HG02943 (cell line): ENCODE data around the gene GPR143.
"Not testable (repeated sequence)": the region's sequence is repeated elsewhere in the genome, so short reads cannot be mapped to it uniquely, and the experiment has no call there.

Experiments used
- ATAC-seq: cut with Tn5 transposase; IDR thresholded peaks from one replicate; pipeline ENCODE4 v1.9.1; 2021; ENCODE audit warnings: mild to moderate bottlenecking, low read depth, moderate library complexity; ENCODE audit not compliant: unreplicated experiment

GPR143 gene

DNA sequence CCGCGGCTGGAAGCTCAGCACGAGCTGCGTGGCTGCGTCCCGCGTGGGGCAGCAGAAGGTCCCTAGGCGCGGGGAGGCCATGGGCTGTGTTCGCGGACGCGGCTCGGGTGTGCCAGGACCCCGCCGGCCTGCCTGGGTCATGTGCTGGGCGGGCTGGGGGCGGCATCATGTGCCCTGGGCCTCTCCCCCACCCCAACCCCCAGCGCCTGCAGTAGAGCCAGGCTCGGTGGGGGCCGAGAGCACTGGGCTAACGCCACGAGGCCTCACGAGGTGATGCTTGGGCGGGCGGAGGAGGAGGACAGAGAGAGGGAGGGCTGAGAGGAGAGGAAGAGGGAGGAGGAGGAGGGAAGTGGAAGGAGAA lies at the start of gene GPR143:
TSS of gene GPR143 (minus strand) at position 111 of the 361 bp plus-strand sequence. CDS start at position 81, 30 bp downstream.
- no peak for ATAC-seq

DNA sequence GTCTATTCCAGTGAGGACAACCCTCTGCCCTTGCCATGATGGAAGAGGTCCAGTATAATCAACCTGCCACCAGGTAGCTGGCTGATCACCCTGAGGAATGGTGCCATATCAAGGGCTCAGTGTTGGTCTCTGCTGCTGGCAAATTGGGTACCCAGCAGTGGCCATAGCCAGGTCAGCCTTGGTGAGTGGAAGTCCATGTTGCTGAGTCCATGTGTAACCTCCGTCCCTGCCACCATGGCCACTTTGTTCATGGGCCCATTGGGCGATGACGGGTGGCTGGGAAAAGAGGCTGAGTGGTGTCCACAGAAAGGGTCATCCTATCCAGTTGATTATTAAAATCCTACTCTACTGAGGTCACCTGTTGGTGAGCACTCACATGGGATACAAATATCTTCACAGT lies 45.4 kb upstream of the GPR143 start:
- ATAC-seq: not testable (repeated sequence)

DNA sequence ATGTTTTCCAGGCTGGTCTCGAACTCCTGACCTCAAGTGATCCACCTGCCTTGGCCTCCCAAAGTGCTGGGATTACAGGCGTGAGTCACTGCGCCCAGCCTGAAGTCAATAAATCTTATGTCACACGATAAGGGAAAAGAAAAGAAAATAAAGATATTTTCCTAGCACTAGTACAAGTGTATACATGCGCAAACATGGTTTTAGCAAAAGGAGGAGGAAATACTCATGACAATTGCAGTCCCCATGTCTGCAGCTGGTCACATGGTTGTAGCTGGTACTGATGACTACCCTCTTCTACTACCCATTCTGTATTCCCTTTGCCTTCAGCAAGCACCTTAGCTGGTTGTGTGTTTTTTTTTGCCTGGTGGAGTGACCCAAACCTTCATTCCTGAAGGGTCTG lies 44.2 kb upstream of the GPR143 start:
- not testable (repeated sequence) for ATAC-seq

DNA sequence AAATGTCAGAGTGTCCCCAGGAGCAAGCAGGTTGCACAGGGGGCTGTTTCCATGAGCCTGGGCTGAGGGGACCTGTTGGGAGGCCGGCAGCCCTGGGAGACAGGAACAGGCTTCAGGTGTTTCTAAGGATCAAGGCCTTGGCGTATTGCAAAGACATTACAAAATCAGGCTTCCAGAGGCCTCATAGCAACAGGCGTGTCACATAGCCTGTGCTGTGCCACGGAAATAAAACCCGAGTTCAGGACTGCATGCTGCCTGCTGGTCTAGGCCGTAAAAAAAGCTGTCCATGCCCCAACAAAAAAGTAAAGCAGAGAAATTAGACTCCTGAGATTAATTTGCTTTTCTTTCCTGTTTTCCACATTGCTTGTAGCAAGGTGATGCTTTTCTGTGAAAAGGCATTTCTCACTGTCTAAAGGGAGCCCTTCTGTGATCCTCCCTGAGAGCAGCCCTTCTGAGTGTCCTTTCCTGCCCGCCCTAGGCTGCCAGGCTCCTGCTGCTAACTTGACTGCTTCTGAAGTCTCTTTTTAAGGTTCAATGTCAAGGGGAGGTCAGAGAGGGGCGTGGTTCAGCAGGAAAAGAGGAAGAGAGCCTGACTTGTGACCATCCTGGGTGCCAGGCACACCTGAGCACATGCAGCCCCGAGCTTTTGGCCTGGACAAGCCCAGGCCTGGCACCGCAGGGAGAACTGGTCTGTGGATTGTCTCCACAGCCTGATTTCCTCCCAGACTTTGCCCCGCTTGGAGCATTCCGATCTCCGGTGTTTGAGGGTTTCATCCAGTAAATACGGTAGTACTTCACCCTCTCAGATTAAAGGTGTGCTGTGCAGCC lies 41.9 kb upstream of the GPR143 start:
- no peak for ATAC-seq

DNA sequence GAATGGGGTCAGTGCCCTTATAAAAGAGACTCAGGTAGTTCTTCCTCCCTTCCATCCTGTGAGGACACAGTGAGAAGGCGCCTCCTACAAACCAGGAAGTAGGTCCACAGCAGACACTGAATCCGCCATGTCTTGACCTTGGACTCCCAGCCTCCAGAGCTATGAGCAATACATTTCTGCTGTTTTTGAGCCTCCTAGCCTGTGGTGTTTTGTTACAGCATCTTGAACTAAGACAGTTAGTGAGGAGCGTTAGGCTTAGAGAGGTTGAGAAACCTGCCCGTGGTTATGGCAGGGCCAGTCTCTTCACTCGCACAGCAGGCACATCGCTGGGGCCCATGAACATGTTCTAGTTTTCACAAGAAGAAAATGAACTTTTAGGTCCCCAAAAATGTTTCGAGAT lies 40.3 kb upstream of the GPR143 start:
- no peak for ATAC-seq

DNA sequence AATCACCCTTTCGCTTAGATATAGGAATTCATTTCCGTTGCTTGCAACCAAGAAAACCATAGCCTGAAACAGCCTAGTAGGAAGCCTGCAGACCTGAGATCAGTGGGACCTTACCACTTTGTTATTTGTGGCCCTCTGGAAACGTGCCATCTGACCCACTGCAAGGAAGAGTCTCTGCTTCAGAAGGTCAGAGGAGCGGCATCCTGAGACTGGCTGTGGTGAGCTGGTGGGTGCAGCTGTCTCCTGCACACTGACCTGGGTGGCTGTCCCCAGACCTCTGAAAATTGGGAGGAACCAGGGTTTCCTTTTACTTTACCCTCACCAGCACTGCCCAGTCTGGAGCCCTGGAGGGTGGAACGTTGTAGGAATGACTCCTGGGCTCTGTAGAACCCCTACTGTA lies 38.8 kb upstream of the GPR143 start:
- ATAC-seq: no peak

DNA sequence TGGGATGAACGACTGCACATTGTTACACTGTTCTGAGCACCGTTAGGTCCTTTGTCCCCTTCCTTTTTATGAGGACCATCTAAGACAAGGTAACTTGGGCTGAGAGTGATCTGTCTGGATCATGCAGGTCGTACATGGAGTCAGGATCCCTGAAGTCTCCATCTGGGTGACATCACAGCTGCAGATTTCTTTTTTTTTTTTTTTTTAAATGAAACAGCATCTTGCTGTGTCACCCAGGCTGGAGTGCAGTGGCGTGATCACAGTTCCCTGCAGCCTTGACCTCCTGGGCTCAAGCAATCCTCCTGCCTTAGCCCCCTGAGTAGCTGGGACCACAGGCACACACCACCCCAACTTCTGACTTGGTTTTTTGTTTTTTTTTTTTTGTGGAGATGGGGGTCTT lies 37.1 kb upstream of the GPR143 start:
- no peak for ATAC-seq

DNA sequence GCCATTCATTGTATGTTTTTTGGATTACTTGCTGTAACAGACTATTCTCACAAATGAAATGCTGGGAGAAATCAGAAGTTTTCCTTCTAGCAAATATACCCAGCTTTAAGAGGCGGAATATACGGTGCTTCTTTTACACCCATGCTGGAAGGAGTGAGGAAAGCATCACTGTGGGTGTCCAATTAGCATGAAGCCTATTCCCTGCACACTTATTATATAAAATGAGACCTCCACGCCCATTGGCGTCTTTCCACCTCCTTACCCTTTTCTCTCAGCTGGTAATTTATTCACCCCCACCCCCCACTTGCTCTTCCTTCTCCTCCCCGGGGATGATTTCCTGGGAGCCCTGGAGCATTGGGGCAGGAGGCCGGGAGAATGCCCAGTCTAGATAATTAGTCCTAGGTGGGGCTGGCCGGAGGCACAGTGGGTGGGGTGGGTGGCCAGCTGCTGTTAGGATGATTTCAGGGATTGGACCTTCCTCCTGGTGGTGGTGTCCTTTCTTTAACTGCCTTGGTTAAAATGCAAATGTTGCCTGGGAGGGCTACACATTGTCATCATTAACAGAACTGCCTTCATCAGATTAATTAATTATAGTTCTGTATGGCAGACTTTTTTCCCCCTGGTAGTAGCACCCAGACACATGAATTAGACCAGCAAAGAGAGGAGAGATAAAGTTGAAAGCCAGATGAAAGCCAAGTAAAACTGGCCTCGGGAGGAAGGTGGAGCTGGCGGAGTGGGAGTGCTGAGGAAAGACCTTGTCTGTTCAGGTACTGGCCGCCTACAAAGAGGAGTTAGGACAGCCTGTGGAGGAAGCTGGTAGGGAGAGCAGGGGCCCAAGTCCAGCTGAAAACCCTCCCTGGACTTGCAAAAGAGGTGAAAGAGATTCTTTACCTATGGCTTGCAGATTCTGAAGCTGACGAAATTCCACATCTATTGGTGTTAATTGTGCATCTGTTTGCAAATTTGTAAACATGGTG lies 32.0 kb upstream of the GPR143 start:
- no peak for ATAC-seq

DNA sequence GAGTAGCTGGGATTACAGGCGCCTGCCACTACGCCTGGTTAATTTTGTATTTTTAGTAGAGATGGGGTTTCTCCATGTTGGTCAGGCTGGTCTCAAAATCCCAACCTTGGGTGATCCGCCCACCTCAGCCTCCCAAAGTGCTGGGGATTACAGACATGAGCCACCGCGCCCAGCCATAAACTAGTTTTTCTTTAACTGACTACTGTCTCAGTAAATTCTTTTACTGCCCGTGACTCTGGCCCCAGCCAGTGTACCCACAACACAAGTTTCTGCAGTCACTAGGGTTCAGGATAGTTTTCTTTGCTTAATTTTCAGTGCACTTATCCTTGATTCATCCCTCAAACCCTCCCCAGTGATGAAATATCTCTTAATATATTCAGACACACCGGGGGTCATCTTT lies 28.8 kb upstream of the GPR143 start:
- ATAC-seq: no peak

DNA sequence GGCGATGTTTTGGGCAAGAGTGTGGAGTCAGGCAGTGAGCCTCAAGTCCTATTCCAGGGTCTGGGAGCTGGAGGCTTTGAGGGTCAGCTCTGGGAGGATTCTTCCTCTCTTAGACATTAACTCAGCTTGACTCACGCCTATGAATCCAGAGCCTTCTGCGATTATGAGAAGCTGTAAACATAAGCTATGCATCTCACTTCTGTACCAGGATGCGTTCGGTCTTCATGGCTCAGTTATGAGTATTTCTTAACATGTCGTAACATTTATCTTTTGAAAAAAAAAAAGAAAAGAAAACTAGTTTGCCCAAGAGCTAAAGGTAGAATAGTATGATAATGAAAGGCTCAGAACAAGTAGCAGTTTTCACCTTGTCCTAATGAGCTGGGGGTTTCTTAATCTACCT lies 25.2 kb upstream of the GPR143 start:
- no peak for ATAC-seq

DNA sequence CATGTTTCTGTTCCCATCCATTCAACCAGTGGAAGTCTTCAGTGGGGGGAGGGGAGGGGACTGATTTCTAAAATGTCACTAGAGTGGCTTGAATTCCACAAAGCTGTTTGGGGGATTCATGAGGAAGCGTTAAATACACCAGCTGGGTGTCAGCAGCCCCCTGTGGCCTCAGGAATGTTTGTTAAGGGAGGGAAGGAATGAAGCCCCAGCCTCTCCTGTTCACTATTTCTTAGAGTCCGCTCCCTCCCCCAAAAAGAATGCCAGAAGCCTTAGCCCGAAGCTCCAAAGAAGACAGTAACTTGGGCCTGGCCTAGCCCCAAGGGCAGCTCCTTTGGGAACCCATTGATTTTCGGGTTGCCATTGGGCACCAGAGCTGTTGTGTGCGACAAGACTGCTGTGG lies 23.9 kb upstream of the GPR143 start:
- ATAC-seq: no peak

DNA sequence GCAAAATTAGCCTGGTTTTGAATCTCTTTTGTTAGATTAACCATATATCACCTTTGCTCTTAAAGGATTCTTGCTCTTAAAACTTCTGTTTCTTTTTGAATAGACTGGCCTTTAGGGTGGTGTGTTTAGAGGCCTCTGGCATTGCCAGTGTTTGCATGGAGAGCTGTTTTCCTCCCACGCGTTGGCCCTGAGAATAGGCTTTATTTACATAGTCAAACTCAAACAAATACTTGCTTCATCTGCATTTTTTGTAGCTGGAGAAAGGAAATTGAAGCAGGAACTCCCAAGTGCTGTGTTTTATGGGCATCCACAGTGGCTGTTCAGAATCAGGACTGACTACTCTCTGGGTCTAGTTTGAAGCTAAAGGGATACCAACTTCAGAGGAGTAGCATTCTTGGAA lies 23.3 kb upstream of the GPR143 start:
- ATAC-seq: no peak

DNA sequence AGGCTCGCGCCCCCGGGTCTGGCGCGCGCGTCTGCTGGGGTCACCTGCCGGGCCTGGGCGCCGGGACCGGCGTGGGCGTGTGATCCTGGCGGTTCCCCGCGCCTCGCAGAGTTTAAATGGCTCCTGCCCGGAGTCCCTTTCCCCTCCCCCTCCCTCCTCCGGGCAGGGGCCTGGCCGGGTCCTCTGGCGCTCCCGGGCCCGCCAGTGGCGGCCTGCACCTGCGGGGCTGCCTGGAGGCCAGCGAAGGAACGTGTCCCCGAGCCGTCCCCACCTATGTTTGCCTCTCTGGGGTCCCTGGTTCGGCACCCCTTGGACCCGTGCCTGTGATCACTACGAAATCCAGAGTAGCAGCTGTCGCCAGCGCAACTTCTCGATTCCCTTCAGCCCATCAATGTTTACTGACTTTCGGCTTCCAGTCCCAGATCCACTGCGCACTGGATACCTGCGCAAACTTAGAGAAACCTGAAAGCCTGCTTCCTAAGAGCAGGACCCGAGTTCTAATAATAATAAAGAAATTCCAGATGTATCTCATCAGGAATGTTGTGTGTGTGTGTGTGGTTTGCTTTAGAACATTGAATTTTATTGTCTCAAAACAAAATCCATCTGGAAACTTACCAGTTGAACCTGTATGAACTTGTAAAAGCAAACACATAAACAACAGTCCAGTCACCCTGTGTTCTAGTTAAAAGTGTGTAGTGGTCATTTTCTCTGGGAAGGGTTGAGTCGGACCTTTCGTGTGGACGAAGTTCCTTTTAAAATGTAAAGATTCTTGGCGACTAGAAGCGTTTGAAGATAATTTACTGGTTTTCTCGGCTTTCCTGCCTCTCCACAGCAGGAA lies 21.4 kb upstream of the GPR143 start:
- ATAC-seq: no peak

DNA sequence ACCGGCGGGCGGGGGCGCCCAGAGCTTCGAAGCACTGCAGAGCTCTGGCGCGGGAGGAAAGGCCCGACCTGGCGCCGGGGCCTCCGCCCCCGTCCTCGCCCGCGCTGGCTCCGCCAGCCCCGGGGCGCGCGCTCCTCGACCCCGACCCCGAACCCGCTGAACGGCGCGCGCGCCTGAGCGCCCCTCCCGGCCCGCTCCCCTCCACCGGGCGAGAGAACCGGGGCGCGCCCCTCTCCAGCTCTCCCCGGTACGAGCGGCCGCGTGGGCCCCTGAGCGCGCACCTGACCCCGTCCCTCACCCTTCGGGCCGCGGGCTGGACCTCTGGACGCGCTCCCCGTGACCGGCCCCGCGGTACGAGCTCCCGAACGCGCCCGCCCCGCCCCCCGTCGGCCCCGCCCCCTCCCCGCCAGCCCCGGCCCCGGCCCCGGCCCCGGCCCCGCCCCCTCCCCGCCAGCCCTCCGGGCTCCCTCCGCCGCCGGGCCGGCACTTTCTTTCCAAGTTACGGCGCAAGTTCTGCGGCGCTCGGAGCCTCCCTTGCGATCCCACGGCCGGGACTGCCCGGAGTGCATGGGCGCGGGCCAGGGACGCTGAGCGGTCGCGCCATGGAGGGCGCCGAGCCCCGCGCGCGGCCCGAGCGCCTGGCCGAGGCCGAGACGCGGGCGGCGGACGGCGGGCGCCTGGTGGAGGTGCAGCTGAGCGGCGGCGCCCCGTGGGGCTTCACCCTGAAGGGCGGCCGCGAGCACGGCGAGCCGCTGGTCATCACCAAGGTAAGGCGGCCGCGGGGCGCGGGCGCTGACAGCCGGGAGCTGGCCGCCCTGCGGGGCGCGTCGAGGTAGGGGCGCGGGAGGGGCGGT lies 20.5 kb upstream of the GPR143 start, which contains the start of gene SHROOM2:
TSS of gene SHROOM2 (plus strand) at position 486 of the 854 bp plus-strand sequence. CDS start at position 603, 117 bp downstream.
- ATAC-seq: no peak

DNA sequence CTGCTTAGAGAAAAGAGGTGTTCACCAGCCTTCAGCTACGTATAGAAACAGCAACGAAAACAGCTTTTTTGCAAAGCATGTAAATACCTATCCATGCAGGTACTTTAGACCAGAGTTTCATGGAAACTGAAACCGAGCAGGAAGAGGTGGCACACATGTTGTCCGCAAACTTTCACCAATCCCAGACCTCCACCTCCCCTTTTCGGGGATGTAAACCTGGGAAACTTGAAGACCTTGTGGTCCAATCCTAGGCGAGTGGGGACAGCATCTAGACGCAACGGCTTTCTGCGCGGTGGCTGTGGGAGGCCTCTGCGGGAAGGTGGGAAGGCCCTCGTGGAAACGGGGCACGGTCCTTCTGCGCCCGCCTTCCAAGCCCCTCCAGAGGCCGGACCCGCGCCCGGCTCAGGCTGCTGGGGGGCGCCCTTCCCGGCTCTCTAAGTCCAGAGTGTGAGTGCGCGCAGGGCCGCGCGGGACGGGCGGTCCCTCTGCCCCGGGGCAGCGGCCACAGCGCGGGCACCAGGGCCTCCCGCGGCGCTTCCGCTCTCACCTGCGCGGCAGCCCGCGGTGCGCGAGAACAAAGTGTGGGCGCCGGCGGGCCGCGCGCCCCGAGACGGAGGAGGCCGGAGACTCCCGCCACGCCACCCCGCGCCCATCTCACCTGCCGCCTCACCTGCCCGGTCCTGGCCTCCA lies 19.8 kb upstream of the GPR143 start:
- no peak for ATAC-seq

DNA sequence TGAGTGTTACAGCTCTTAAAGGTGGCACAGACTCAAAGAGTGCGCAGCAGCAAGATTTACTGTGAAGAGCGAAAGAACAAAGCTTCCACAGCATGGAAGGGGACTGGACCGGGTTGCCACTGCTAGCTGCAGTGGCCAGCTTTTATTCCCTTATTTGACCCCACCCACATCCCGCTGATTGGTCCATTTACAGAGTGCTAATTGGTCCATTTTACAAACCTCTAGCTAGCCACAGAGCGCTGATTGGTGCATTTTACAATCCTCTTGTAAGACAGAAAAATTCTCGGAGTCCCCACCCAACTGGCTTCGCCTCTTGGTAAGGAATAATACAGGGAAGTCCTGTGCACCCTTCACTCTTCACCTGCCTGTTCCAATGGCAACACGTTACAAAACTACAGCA lies 18.7 kb upstream of the GPR143 start:
- no peak for ATAC-seq

DNA sequence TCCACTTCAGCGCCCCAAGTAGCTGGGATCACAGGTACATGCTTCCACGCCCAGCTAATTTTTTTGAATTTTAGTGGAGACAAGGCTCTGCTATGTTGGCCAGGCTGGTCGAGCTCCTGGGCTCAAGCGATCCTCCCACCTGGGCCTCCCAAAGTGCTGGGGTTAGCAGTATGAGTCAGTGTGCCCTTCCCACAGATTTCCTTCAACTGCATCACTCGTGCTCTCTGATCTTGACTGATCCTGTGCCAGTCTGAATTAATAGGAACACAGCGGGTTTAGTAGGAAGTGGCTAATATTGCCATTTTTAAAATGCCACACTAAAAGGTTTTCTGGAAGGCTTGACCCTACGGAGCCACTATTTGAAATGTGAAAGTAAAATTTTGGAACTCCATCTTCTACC lies 16.3 kb upstream of the GPR143 start:
- ATAC-seq: no peak

DNA sequence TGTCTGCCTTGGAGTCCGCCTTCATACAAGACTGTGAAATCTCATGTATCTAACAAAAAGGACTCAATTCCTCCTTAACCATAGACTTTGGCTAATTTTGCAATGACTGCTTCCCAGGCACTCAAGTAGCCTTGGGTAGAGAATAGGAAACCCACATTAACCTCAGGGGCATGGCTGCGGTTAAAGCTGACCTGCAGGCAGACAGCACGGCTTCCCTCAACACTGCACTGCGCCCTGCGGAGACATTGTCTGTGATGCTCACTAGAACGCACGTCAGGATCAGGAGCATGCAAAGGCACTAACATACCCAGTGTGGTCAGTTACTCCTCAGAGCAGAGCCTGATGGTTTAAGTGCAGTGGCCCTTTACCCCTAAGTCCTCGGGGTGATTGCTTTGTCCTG lies 10.3 kb upstream of the GPR143 start:
- ATAC-seq: no peak

DNA sequence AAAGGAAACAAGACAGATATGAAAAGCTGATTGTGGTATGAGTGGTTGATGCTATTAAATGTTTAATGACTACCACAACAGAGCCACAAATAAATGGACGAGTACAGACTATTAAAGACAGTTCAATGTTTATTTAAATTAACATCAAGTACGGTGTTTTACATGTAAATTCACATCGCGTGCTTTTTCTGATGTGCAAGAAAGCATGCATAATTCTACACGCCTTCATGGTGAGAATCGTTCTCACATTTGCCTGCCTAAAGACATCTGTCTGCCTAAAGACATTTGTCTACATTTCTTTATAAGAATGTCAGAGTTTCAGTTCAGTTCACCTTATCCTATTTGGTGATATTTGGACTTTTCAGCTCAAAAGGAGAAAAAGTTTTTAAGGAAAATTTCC lies 7.3 kb upstream of the GPR143 start:
- ATAC-seq: no peak
